ENCODE data around the gene NID1. TPM values are rescaled to one million over a fixed set of nuclear protein-coding genes. Genes with fewer than 3 reads are reported as not detected.
"Not testable (repeated sequence)": the region's sequence is repeated elsewhere in the genome, so short reads cannot be mapped to it uniquely, and the experiment has no call there.

Gene NID1
- total RNA-seq, 1 experiment from 2014 or later, result 29.6 TPM

DNA sequence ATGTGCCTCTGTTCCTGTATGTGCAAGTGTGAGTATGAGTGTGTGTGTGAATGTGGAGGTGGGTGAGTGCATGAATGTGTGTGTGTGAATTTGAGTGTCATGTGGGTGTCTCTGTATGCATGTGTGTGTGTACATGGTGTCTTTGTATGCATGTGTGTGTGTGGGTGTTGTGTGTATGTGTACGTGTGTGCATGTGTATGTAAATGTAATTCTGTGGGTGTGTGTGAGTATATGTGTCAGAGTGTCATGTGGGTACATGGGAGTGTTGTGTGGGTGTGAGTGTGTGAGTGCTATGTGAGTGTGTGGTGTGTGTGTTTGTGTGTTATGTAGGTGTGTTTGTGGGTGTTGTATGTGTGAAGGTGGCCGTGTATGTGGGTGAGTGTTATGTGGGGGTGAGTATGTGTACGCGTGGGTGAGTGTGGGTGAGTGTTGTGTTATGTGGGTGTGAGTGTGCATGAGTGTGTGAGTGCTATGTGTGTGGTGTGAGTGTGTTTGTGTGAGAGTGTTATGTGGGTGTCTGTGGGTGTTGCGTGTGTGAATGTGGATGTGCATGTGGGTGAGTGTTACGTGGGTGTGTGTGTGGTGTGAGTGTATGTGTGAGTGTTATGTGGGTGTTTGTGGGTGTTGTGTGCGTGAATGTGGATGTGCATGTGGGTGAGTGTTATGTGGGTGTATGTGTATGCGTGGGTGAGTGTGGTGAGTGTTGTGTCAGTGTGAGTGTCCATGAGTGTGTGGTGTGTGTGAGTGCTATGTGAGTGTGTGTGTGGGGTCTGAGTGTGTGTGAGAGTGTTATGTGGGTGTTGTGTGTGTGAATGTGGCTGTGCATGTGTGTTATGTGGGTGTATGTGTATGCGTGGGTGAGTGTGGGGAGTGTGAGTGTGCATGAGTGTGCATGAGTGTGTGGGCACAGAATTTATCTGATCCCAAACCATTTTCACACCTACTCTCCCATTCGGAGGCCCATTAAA lies 36.6 kb upstream of the NID1 start:
- no peaks in the 10 kb centered on the region for H3K27me3 ChIP-seq
- no peak overlapping the region for H3K27ac ChIP-seq
- no peaks in the 10 kb centered on the region for H3K36me3 ChIP-seq
- no peak overlapping the region for H3K4me3 ChIP-seq
- no peak for DNase-seq
- no peaks in the 10 kb centered on the region for H3K9me3 ChIP-seq (replicated peaks)
- no peaks in the 10 kb centered on the region for H3K4me1 ChIP-seq

DNA sequence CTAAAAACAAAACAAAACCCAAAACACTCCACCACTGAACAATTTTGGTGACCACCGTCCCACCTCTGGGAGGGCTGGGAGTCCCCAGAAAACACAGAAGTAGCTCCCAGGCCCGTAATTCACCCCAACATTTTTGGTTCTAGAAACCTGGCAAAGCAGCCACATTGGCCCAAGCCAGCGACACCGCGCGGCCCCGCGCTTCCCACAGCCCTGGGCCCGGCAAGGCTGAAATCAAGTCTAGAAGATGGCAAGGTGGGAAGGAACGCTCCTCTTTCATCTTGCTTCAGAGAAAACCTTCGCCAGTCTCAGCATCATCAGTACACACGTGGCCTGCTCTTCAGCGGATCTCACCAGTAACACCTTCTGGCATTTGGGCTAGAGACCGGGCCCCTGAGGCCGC lies 35.9 kb upstream of the NID1 start:
- Histone ChIP-seq H3K27ac (no peak overlapping the region), H3K4me1 (no peaks in the 10 kb centered on the region), H3K9me3 (replicated peaks) (no peaks in the 10 kb centered on the region), H3K36me3 (no peaks in the 10 kb centered on the region), H3K4me3 (no peak overlapping the region), H3K27me3 (no peaks in the 10 kb centered on the region)
- no peak for DNase-seq

DNA sequence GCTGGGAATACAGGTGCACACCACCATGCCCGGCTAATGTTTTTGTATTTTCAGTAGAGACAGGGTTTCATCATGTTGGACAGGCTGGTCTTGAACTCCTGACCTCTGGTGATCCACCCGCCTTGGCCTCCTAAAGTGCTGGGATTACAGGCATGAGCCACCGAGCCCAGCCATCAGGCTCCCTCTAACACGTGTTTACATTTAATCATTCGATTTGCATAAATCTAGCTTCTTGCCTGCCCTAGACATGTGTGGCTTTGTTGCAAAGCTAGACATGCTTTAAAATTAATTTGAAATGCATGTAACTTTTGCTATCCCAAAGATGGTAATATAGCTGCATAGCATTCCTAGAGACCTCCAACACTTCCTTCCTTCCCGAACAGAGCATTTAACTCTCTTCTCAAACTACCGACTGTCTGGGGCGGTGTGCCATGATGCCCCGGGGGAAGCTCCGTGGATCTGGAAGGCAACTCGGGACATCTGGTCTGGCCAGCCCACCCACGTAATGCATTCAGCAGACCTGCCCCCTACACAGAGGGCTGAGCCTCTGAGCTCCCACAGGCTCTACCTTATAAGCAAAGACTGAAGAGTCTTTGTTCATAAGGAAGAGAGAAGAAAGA lies 34.6 kb upstream of the NID1 start:
- Histone ChIP-seq H3K4me1 (no peaks in the 10 kb centered on the region), H3K27ac (no peak overlapping the region), H3K36me3 (no peaks in the 10 kb centered on the region), H3K27me3 (no peaks in the 10 kb centered on the region), H3K9me3 (replicated peaks) (no peaks in the 10 kb centered on the region), H3K4me3 (no peak overlapping the region)
- DNase-seq, result peak; percentile 75 to 80

DNA sequence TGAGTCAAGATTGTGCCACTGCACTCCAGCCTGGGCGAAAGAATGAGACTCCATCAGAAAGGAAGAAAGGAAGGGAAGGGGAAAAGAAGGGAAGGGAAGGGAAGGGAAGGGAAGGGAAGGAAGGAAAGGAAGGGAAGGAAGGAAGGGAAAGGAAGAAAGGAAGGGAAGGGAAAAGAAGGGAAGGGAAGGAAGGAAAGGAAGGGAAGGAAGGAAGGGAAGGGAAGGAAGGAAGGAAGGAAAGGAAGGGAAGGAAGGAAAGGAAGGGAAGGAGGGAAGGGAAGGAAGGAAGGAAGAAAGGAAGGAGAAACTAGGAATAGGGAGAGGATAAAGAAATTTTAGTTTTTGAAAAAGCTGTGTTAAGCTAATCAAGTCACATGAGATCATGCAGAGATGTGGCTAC lies 33.4 kb upstream of the NID1 start:
- Histone ChIP-seq H3K27me3 (no peaks in the 10 kb centered on the region), H3K27ac (no peak overlapping the region), H3K4me3 (no peak overlapping the region), H3K36me3 (no peaks in the 10 kb centered on the region), H3K4me1 (no peaks in the 10 kb centered on the region), H3K9me3 (replicated peaks) (no peaks in the 10 kb centered on the region)
- no peak for DNase-seq

DNA sequence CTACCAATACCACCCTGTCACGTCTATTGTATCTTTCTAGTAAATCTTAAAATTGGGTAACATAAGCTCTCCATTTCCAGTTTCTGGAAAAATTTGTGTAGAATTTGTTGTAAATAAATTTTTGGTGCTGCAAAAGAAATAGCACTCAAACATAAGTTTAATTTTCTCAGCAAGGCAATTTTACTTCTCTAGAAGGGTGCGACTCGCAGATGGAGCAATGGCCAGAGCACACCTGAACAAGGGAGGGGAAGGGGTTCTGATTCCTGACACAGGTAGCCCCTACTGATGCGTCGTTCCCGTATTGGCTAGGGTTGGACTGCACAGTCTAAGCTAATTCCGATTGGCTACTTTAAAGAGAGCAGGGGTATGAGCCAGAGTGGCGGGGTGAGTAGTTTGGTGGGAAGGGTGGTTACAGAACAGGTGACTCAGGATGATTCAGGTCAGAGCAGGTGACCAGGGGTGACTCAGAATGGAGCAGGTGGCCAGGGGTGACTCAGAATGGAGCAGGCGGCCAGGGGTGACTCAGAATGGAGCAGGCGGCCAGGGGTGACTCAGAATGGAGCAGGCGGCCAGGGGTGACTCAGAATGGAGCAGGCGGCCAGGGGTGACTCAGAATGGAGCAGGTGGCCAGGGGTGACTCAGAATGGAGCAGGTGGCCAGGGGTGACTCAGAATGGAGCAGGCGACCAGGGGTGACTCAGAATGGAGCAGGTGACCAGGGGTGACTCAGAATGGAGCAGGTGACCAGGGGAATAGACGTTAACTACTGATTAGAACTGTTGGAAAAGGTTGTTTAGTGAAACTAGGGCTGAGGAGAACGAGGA lies 32.0 kb upstream of the NID1 start:
- not testable (repeated sequence) for H3K36me3 ChIP-seq; H3K9me3 ChIP-seq (replicated peaks); H3K27me3 ChIP-seq; H3K27ac ChIP-seq; H3K4me1 ChIP-seq; H3K4me3 ChIP-seq
- peak; percentile 63 to 76 for DNase-seq

DNA sequence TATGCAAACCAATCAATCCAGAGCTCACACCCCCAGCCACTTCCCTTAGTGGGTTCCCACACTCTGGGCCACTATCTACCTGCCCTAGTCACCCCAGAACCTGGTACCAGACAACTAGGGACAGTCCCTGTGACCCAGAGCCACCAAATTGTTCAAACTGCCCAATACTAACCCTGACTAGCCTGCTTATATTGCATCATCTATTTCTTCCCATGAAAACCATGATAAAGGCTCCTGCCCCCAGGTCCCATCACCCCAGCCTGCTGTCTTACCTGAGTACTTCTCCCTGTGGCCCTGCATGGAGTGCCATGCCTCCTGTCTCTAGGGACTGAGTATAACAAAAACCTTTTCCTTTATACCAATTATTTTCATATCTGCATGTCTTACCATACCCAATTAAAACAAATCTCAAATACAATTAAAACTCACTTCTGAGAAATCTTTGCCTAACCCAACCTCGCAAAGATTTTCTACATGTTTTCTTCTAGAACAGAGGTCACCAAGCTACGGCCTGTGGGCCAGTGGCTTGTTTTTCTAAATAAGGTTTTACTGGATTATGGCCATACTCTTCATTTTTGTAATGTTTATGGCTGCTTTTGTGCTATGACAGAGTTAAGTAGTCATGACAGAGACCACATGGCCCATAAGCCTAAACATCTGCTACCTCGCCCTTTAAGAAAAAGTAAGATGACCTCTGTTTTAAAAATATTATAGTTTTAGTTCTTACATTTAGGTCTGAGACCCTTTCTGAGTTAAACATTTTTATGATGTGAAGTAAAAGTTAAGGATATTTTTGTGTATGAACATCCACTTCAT lies 31.0 kb upstream of the NID1 start:
- Histone ChIP-seq H3K4me3 (no peak overlapping the region), H3K36me3 (no peaks in the 10 kb centered on the region), H3K4me1 (no peaks in the 10 kb centered on the region), H3K9me3 (replicated peaks) (no peaks in the 10 kb centered on the region), H3K27ac (no peak overlapping the region), H3K27me3 (no peaks in the 10 kb centered on the region)
- no peak for DNase-seq

DNA sequence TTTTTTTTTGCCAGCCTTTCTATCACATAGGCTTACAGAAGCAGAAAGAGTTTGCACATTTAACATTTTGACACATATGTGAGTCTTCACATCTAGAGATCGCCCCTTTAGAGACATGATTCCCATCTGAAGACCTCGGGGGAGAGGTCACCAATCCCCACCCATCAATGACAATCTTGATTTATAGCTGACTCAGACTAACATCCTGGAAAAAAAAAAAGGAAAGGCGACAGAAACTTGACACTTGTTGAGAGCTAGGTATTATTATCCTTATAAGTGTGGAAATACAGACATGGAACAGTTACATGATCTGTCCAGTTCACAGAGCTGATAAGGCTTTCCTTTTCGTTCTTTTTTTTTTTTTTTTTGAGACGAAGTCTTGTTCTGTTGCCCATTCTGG lies 28.0 kb upstream of the NID1 start:
- DNase-seq, result no peak
- no peak overlapping the region for H3K4me3 ChIP-seq
- H3K9me3 ChIP-seq (replicated peaks), result no peaks in the 10 kb centered on the region
- no peak overlapping the region for H3K27ac ChIP-seq
- no peaks in the 10 kb centered on the region for H3K4me1 ChIP-seq
- no peaks in the 10 kb centered on the region for H3K27me3 ChIP-seq
- H3K36me3 ChIP-seq, result no peaks in the 10 kb centered on the region

DNA sequence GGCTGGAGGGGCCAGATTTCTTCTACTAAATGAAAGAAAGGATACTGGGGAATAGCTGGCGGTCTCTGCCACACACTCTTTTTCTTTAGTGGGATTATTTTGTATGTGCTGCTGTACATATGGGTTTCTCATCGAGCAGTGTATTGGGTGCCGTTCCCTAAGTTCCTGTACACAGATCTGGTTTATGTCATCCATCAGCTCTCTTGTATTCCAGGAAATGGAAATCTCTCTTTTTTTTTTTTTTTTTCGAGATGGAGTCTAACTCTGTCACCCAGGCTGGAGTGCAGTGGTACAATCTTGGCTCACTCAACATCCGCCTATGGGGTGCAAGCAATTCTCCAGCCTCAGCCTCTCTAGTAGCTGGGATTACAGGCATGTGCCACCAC lies 27.0 kb upstream of the NID1 start:
- no peak for DNase-seq
- H3K27ac ChIP-seq, result no peak overlapping the region
- H3K9me3 ChIP-seq (replicated peaks), result no peaks in the 10 kb centered on the region

DNA sequence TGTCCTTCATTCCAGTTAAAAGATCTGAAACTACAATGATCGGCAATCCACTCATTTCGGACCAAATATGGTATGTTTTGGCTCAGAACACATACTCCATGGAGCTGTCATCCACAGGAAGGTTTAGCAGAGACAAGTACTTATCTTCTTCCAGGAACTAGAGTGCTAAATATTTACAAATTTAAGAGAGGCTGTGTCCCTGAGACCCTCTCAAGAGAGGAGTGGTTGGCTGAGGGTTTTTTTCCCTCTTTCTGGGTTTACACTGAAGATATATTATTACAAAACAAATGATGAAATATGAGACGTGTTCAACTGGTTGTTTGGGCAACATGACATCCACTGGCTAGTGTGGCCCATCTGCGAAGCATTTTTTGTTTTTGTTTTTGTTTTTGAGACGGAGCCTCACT lies 25.9 kb upstream of the NID1 start:
- H3K9me3 ChIP-seq (replicated peaks), result no peaks in the 10 kb centered on the region

More for the DNA sequence above, 27.0 kb upstream of the NID1 start:
- H3K27me3 ChIP-seq, result no peaks in the 10 kb centered on the region
- H3K4me3 ChIP-seq, result no peak overlapping the region
- no peaks in the 10 kb centered on the region for H3K36me3 ChIP-seq
- H3K4me1 ChIP-seq, result peaks cover 7% of the 10 kb centered on the region

DNA sequence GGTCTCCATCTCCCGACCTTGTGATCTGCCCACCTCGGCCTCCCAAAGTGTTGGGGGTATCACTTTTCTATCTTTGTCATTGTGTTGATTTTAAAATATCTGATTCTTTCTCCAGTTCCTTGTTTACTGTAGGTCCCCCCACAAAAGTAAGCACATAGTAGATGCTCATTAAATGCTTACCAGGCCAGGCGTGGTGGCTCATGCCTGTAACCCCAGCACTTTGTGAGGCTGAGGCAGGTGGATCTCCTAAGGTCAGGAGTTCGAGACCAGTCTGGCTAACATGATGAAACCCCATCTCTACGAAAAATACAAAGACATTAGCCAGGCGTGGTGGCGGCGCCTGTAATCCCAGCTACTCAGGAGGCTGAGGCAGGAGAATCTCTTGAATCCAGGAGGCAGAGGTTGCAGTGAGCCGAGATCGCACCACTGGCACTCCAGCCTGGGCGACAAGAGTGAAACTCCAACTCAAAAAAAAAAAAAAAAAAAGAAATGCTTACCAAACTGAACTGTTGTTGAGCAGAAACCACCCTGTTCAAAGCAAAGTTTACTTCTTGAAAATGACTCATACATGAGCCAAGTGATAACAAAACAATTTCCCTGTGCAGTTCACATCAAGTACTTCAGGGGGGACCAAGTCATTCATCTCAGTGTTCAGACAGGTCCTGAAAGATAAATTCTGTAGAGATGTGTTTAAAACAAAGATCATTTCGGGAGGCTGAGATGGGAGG lies 24.3 kb upstream of the NID1 start:
- H3K9me3 ChIP-seq (replicated peaks), result no peaks in the 10 kb centered on the region
- no peaks in the 10 kb centered on the region for H3K27me3 ChIP-seq
- peaks cover 12% of the 10 kb centered on the region for H3K4me1 ChIP-seq
- H3K4me3 ChIP-seq, result no peak overlapping the region
- no peak for DNase-seq
- no peaks in the 10 kb centered on the region for H3K36me3 ChIP-seq
- no peak overlapping the region for H3K27ac ChIP-seq

More for the DNA sequence above, 25.9 kb upstream of the NID1 start:
- no peak for DNase-seq
- 0 out of 2 replicates have a peak overlapping the region, but pooled peaks have one; percentile 14 for H3K4me3 ChIP-seq
- peaks cover 12% of the 10 kb centered on the region for H3K4me1 ChIP-seq
- H3K27me3 ChIP-seq, result no peaks in the 10 kb centered on the region
- no peaks in the 10 kb centered on the region for H3K36me3 ChIP-seq
- no peak overlapping the region for H3K27ac ChIP-seq

DNA sequence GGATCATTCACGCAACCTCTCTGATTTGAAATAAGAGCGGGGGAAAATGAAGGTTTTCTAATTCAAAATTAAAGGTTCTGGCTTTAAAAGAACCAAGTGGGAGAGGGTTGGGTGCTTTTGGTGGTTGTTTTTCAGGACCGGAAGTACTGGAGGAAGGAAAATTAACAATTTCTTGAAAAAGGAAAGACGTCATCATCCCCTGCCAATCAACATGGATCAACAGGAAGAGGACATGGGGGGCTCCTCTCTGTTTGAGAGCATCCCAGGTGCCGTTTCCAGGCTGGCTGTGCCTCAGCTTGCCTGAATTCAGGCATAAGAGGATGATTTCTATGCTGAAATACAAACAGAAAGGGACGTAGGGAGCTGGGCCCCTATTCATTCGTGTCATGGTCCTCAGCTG lies 21.6 kb upstream of the NID1 start:
- H3K4me1 ChIP-seq, result peaks cover 12% of the 10 kb centered on the region
- H3K27ac ChIP-seq, result peak overlapping the region; percentile 57
- H3K36me3 ChIP-seq, result no peaks in the 10 kb centered on the region
- no peaks in the 10 kb centered on the region for H3K27me3 ChIP-seq
- DNase-seq, result no peak
- H3K4me3 ChIP-seq, result peak overlapping the region; percentile 26
- no peaks in the 10 kb centered on the region for H3K9me3 ChIP-seq (replicated peaks)

DNA sequence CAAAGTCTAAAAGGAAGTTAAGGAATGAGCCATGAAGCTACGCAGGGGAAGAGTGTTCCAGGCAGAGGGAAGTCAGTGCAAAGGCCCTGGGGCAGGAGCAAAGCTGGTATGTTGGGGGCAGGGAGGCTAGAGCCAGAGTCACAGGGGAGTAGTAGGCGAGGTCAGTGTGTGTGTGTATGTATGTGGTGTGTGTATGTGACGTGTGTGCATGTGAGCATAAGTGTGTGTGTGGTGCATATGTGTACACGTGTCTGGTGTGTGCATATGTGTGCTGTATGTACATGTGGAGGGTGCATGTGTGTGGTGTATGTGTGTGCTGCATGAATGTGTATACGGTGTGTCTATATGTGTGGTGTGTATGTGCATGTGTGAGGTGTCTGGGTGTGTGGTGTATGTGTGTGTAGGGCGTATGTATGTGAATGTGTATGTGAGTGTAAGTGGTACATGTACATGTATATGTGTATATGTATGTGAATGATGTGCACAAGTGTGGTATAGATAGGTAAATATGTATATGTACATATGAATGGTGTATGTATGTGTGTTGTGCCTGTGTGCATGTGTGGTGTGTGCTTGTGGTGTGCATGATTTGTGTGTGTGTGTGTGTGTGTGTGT lies 20.8 kb upstream of the NID1 start:
- no peak for DNase-seq
- Histone ChIP-seq H3K27ac (no peak overlapping the region), H3K36me3 (no peaks in the 10 kb centered on the region), H3K4me3 (no peak overlapping the region), H3K9me3 (replicated peaks) (no peaks in the 10 kb centered on the region), H3K4me1 (peaks cover 12% of the 10 kb centered on the region), H3K27me3 (no peaks in the 10 kb centered on the region)

DNA sequence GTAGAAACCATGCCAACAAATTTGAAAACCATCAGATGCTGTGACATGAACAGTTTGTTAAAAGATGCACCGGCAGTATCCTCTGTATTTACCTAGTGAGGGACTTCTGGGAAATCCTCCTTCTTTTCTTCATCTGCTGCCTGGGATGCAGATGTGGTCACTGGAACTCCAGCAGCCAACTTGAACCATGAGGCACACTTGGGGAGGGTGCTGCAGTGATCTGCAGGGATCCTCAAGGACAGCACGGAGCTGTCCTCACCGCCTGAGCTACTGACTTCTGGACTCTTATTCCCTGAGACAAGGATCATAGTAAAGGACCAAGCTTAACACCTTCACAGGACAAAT lies 19.5 kb upstream of the NID1 start:
- Histone ChIP-seq H3K36me3 (no peaks in the 10 kb centered on the region), H3K4me3 (no peak overlapping the region), H3K27ac (no peak overlapping the region), H3K9me3 (replicated peaks) (no peaks in the 10 kb centered on the region), H3K27me3 (no peaks in the 10 kb centered on the region), H3K4me1 (peaks cover 12% of the 10 kb centered on the region)
- DNase-seq, result no peak
